HS-27A (cell line): Measurements from ENCODE around the gene PAX3.

ENCODE experiments used
- DNase-seq: peaks from one replicate; pipeline ENCODE4 v3.0.0-alpha.2; 2012; ENCODE audit warnings: low read depth, missing footprints

The PAX3 gene

GRCh38 chr2:222296911-222297599 is 1.7 kb downstream of the PAX3 start:
- no peak for DNase-seq

- no peak for DNase-seq
Observed at GRCh38 chr2:222296311-222296741, 2.5 kb downstream of the PAX3 start.

GRCh38 chr2:222295368-222296062 is 3.3 kb downstream of the PAX3 start:
- no peak for DNase-seq

DNA sequence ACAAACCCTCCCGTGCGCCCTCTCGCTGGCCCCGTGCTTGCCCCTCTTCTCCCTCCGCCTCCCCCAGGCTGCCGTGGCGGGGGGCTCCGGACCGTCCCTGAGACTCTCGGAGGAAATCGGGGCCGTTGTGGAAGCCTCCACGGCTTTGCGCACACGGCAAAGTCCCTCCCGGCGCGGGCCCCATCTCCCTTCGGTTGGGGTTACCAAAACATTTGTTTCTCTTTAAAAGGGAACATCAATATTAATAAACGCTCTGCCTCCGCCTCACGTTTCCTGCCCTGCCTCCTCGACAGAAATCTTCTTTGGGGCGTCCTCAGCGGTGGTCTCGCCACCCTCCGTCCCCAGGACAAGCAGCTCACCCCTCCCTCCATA is 3.8 kb downstream of the PAX3 start:
- no peak for DNase-seq

GRCh38 chr2:222293660-222294630 is 4.9 kb downstream of the PAX3 start:
- DNase-seq: no peak

GRCh38 chr2:222292149-222293134 is 6.4 kb downstream of the PAX3 start:
- DNase-seq: no peak

- DNase-seq: no peak
Observed at GRCh38 chr2:222291485-222291841, 7.3 kb downstream of the PAX3 start.

- no peak for DNase-seq
Observed at GRCh38 chr2:222290736-222291484, 7.9 kb downstream of the PAX3 start.

DNA sequence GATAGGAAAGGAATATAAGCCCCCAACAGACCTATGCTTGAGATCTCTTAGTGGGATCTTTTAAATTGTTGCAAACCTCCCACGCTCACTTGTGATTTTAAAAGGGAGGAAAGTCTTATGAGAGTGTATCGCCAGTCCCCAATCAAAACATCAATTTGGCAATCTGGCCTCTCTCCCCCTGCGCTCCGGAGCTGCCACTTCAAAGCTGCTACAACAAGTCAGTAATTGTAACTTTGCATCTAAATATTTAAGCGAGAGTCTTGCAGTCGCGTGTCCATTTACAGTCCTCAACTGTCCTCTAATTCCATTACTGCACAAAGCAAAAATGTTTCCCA is 8.4 kb downstream of the PAX3 start:
- no peak for DNase-seq

- no peak for DNase-seq
Observed at GRCh38 chr2:222289278-222290160, 9.3 kb downstream of the PAX3 start.

DNA sequence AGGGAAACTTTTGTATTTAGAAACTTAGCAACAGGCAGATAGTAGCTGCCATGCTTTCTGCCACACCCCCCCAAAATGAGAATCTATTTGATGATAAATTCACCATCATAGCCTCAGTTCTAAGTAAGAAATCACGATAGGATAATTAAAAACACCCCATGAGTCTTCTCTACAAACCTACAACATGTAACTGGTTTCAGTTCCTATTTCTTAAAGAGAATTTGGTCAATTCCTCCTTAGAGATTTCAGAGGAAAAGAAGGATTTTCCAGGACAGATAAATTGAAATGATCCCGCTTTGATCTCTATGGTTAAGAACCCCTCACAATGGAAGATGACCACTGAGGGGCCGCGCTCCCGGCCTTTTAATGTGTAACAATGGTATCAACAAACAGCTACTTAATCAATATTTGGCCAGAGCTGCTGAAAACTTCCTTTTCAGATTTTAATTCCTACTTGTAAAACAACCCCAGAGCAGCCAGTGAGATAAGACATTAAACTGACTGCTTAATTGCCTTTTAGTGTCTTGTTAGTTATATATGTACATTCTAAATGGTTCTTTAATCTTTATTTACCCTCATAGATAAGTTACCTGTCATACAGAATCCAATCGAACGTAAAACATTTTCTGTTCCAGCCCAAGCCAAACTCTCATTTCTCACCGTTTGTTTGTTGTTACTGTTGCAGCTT is 10.1 kb downstream of the PAX3 start:
- DNase-seq: no peak

GRCh38 chr2:222287862-222288479 is 10.8 kb downstream of the PAX3 start:
- DNase-seq: no peak

- DNase-seq: no peak
Observed at GRCh38 chr2:222284466-222284865, 14.3 kb downstream of the PAX3 start.

DNA sequence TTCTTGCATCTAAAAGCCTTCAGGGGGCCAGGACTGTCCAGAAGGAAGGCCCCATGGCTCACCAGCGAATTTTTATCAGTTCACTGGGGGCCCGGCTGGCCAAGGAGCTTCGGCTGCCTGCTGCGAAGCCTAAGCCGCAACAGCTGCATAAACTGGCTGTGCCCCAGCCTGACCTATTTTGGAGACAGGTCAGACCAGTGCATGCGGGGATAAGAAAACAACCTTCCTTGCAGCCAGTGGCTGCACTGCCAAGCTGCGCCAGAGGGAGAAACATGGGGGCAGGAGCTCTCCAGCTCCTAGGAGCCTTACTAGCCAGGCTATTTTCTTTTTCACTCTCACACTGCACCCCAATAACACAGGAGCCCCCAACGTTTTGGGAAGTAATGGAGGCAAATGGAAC is 15.2 kb downstream of the PAX3 start:
- DNase-seq: no peak

GRCh38 chr2:222281506-222281905 is 17.3 kb downstream of the PAX3 start:
- no peak for DNase-seq

DNA sequence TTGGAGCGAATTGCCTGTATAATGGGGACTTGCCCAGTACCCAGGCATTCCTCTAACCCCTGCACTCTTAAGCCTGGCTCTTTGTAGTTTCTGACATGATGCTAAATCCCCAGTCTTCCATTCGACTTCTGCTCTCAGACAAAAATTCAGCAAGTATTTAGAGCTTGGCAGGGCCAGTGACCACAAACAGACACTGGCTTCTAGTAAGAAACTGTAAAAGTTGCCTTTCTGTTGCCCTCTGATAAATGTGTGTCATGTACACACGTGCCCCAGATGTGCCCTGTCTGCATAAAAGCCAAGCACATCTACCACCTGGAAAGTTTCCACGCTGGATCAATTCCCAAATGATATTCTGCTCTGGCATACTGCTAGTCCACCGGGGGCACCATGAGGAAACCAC is 18.0 kb downstream of the PAX3 start:
- DNase-seq: no peak

GRCh38 chr2:222272446-222273015 is 26.3 kb downstream of the PAX3 start:
- DNase-seq: no peak

DNA sequence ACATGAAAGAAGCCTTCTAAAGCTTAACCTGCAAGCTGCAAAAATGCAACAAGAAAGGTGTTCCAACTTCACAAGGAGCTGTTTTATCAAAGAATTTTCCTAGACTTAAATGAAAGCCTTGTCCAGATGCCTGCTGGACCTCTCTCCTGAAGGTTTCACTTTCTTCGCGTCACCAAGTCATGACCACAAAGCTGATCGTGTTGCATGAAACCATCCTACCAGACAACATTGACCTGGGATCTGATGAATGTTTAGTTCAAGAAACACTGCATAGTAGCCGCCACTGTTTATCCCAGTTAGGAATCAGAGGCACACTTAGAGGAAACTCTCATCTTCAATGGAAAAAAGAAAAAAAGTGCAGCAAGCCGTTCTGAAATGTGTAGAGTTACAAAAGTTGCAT is 26.9 kb downstream of the PAX3 start:
- no peak for DNase-seq

GRCh38 chr2:222270396-222270795 is 28.4 kb downstream of the PAX3 start:
- DNase-seq: no peak
